ENCODE data around the gene DGKQ.

DGKQ gene

DNA sequence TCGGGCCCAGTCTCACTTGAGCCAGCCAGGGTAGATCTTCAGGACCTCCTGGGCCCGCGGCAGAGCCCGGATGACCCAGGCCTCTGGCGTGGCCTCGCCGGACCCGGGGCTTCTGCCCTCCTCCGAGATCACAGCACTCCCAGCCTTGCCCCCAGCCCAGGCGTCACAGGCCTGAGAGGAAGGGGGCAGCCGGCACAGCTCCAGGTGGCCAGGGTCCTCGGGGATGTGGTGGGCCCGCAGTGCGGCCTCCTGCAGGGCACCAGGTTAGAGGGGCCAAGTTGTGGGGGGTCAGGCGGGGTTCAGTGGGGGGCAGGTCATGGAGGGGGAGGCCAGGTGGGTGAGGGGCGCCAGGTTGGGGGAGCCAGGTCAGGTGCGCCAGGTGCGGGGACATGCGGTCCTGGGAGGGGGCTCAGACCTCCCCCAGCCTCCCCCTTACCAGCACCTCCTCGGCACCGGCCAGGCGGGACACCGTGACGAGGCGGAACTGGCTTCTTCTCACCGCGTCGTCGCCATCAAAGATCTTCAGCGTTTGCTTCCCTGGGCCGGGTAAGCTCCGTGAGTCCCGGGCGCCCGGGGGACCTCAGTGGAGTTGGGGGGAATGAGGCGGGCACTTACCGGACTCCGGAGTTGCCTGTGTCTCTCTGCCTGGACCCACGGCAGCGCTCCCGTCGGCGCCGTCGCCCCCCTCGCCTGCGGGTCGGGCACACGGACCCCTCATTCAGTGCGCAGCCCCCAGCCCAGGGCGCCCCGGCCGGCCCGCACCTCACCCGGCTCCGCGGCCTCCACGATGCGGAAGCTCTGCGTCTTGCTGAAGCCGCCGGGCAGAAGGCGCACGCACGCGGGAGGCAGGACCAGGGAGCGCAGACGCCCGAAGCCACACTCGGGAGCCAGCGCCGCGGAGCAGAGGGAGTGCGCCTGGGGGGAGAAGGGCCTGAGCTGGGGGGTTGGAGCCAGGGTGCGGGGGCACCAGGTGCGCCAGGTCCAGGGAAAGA is 6.0 kb downstream of the DGKQ start:
- Histone ChIP-seq H3K9ac (ENCODE audit: low read depth, low read length) (no peak overlapping the region), H3K4me3 (ENCODE audit: low read length) (peak overlapping the region; percentile 33; the same call in 1 of the 2 replicates), H3K4me1 (ENCODE audit: insufficient read depth, low read length) (no peaks in the 10 kb centered on the region), H3K27me3 (ENCODE audit: insufficient read depth, low read length) (peaks cover 48% of the 10 kb centered on the region), H3K27ac (ENCODE audit: low read length) (no peak overlapping the region), H3K36me3 (ENCODE audit: insufficient read depth, low read depth, low read length) (no peaks in the 10 kb centered on the region), H3K9me3 (ENCODE audit: insufficient read depth, low read depth, low read length) (no peaks in the 10 kb centered on the region)

DNA sequence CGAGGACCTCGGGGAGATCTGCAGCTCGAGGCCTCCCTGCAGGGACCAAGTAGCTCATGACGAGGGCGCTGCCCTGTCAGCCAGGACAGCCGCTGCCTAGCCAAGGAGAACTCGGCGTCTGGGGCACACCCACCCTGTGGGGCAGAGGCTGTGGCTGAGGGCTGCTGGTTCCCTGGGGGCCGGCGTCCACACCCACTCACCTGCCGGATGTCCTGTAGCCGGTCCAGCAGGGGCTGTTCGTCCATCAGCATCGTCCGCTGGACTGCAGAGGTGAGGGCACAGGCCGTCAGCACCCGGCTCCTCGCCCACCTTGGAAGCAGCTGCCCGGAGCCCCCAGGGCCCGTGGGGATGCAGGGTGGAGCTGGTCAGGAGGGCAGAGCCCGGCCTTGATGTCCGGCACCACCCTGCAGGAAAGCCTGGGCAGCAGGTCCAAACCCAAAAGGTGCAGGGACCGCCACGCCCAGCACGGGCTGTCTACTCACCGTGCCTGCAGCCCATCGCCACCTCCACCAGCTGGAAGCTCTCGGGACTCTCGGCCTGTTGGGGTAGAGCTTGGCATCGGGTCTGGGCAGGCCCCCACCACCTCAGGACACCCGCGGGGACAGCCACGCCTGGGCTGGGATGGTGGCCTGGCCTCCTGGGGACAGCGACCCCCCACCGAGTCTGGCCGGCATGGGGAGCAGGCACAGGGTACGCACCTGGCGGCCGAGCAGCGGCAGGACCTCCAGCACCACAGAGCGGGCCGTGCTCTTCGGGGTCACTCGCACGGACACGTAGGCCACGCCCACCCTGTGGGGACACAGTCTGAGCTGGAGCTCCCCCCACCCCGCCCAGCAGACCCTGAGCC is 6.9 kb downstream of the DGKQ start:
- Histone ChIP-seq H3K9me3 (ENCODE audit: insufficient read depth, low read depth, low read length) (no peaks in the 10 kb centered on the region), H3K4me3 (ENCODE audit: low read length) (no peak overlapping the region), H3K27ac (ENCODE audit: low read length) (no peak overlapping the region), H3K4me1 (ENCODE audit: insufficient read depth, low read length) (no peaks in the 10 kb centered on the region), H3K9ac (ENCODE audit: low read depth, low read length) (no peak overlapping the region), H3K36me3 (ENCODE audit: insufficient read depth, low read depth, low read length) (no peaks in the 10 kb centered on the region), H3K27me3 (ENCODE audit: insufficient read depth, low read length) (peaks cover 39% of the 10 kb centered on the region)

DNA sequence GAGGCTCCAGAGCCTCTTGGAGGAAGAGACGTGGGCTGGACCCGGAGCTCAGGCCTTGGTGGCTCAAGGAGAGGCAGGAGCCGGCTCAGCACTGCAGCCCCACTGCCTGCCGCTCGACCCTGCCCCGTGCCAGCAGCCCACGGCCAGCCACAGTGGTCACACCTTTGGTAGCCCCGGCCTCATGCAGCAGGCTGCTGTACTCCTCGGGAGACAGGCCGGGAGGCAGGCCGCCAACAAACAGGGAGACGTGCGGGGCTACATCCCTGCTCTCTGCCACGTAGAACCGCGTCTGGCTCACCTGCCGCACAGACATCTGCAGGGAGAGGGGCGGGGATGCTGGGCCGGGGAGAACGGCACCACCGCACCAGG is 7.6 kb downstream of the DGKQ start:
- no peaks in the 10 kb centered on the region for H3K36me3 ChIP-seq (ENCODE audit: insufficient read depth, low read depth, low read length)
- H3K9ac ChIP-seq (ENCODE audit: low read depth, low read length), result no peak overlapping the region
- H3K27me3 ChIP-seq (ENCODE audit: insufficient read depth, low read length), result peaks cover 31% of the 10 kb centered on the region
- H3K4me1 ChIP-seq (ENCODE audit: insufficient read depth, low read length), result no peaks in the 10 kb centered on the region
- H3K4me3 ChIP-seq (ENCODE audit: low read length), result no peak overlapping the region
- no peaks in the 10 kb centered on the region for H3K9me3 ChIP-seq (ENCODE audit: insufficient read depth, low read depth, low read length)
- H3K27ac ChIP-seq (ENCODE audit: low read length), result no peak overlapping the region

DNA sequence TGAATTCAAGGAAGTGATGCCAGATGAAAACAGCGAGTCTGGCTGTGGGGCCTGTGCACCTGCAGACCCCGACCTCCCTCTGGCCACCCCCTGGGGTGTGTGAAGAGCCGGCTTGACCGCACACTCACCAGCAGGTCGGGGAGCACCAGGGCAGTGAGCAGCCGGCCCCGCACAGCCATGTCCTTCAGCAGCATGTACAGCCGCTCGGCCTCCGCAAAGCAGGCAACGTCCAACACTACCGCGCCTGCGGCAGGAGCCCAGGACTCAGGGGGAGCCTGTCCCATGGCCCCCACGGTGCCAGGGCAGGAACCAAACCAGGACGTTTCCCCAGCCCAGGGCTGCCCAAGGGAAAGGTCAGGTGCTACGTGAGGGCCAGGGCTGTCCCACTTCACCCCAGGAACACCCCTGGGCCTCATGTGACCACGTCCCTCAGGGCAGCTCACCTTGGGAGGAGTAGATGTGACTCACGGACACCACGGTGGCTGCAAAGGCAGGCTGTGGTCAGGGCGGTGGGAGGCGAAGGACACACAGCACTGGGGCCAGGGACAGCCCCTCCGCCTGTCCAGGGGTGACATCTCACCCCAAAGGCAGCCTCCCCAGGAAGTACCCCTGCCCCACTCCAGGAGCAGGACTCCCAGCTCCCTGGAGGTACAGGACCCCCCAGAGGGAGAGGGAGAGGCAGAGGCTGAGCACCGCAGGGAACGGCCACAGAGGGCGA is 8.2 kb downstream of the DGKQ start:
- no peak overlapping the region for H3K4me3 ChIP-seq (ENCODE audit: low read length)
- no peaks in the 10 kb centered on the region for H3K36me3 ChIP-seq (ENCODE audit: insufficient read depth, low read depth, low read length)

DNA sequence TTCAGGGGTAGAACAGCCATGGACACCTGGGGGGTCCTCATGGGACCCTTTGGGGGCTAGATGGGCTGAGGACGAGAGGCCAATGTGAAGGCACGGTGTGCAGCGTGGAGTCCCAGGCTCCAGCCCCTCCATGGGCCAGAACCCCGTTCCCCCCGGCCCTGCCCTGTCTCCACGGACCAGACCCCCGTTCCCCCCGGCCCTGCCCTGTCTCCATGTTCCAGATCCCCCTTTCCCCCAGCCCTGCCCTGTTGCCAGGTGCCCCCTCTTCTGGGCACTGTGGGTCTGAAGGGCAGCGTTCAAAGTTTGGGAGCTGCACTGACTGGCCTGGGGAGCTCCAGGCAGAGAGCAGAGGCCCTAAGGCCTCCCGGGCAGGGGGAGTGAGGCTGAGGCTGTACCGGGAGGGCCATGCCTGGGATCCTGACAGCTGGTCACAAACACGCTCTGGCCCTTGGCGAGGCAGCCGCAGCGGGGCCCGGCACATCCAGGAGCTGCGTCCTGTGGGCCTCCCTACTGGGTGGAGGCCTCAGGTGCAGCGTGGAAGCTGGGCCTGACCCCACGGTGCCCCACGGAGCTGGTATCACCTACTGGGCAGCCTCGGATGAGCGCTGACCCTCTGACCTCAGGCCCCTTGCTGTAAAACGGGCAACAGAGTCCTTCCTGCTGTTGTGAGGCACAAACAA is 8.9 kb downstream of the DGKQ start:
- H3K36me3 ChIP-seq (ENCODE audit: insufficient read depth, low read depth, low read length), result no peaks in the 10 kb centered on the region
- H3K27ac ChIP-seq (ENCODE audit: low read length), result no peak overlapping the region
- H3K4me1 ChIP-seq (ENCODE audit: insufficient read depth, low read length), result no peaks in the 10 kb centered on the region
- no peak overlapping the region for H3K4me3 ChIP-seq (ENCODE audit: low read length)
- no peaks in the 10 kb centered on the region for H3K9me3 ChIP-seq (ENCODE audit: insufficient read depth, low read depth, low read length)
- H3K9ac ChIP-seq (ENCODE audit: low read depth, low read length), result no peak overlapping the region
- peaks cover 22% of the 10 kb centered on the region for H3K27me3 ChIP-seq (ENCODE audit: insufficient read depth, low read length)

More for the DNA sequence above, 8.2 kb downstream of the DGKQ start:
- Histone ChIP-seq H3K9me3 (ENCODE audit: insufficient read depth, low read depth, low read length) (no peaks in the 10 kb centered on the region), H3K9ac (ENCODE audit: low read depth, low read length) (no peak overlapping the region), H3K27ac (ENCODE audit: low read length) (no peak overlapping the region), H3K27me3 (ENCODE audit: insufficient read depth, low read length) (peaks cover 26% of the 10 kb centered on the region), H3K4me1 (ENCODE audit: insufficient read depth, low read length) (no peaks in the 10 kb centered on the region)

DNA sequence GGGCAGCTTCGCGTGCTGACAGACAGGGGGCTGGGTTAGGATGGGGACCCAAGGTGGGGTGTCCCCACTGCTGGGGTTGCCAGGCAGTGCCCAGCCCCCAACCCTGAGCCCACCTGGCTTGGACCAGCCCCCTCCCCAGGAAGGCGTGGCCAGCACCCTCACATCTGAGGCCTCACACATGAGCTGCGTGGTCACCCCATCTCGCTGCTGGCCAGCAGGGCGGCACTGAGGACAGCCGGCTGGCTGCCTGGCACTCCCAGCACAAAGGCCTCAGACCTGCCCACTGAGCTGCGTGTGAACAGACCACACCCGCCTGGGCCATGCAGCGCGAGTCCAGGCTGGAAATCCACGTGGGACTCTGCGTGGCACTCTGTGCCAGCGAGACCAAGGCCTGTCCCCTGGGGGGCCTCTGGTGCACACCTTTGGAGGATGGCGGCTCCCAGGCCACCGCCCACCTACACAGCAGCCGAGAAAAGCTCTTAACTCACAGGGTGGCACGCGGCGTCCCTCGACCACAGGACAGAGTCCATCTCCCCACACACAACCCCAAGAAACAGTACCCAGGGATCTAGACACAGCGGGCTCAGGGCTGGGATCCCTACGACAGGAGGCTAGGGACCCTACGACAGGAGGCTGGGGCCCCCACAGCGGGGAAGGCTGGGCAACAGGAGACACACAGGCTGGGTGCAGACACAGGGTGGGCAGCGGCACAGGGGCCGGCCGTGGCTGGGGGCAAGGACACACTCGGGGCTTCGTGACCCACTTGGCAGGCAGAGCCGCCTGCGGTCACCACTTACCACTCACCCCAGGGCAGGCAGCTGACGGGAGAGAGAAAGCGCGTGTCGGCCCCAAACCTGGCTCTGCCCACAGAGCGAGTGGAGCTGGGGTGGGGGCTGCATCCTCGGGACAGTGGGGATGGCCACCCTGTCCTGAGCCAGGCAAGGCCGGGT is 9.8 kb downstream of the DGKQ start:
- Histone ChIP-seq H3K27me3 (ENCODE audit: insufficient read depth, low read length) (peaks cover 15% of the 10 kb centered on the region), H3K27ac (ENCODE audit: low read length) (no peak overlapping the region), H3K9me3 (ENCODE audit: insufficient read depth, low read depth, low read length) (no peaks in the 10 kb centered on the region), H3K36me3 (ENCODE audit: insufficient read depth, low read depth, low read length) (no peaks in the 10 kb centered on the region), H3K4me3 (ENCODE audit: low read length) (no peak overlapping the region), H3K9ac (ENCODE audit: low read depth, low read length) (no peak overlapping the region), H3K4me1 (ENCODE audit: insufficient read depth, low read length) (no peaks in the 10 kb centered on the region)

DNA sequence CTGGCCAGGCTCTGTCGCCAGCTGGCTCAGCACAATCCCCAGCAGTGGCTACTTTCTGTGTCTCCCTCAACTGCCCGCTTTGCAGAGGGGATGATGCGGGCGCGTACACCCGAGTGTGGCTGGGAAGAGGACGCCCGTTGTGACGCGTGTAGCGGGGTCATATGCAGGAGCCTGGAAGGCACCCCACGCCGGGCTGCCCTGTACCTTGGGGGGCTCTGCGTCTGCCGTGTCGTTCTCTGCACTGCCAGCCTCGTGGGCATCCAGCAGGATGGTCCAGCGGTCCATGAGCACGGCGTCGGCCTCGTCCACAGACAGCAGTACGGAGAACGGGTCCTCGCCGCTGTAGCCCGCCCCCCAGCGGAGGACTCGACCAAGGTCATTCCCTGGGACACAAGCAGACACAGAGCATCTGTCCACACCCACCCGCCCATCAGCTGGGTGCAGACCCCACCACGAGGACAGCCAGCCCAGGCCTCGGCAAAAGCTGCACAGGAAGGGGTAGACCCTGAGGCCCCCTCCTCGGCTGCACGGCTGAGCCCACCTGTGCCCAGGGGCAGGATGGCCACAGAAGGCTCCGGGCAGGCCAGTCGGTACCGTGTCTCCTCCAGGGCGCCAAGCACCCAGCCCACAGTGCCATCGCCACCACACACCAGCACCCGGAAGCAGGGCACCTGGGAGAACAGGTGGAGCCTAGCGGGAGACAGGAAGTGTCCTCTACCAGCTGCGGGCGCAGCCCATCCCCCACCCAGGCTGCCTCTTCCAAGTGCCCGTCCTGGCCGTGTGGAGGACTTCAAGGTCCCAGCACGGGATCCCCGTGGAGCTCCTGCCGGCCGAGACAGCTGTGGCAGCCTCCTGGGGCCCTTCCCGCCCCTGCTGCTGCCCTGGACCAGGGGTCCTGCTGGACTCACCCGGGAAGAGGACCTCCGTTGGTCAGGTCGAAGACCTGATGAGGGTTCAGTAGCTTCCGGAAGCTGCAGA is 10.8 kb downstream of the DGKQ start:
- Histone ChIP-seq H3K9me3 (ENCODE audit: insufficient read depth, low read depth, low read length) (no peaks in the 10 kb centered on the region), H3K9ac (ENCODE audit: low read depth, low read length) (no peak overlapping the region), H3K4me3 (ENCODE audit: low read length) (no peak overlapping the region), H3K36me3 (ENCODE audit: insufficient read depth, low read depth, low read length) (no peaks in the 10 kb centered on the region), H3K4me1 (ENCODE audit: insufficient read depth, low read length) (no peaks in the 10 kb centered on the region), H3K27ac (ENCODE audit: low read length) (no peak overlapping the region), H3K27me3 (ENCODE audit: insufficient read depth, low read length) (peaks cover 7% of the 10 kb centered on the region)

DNA sequence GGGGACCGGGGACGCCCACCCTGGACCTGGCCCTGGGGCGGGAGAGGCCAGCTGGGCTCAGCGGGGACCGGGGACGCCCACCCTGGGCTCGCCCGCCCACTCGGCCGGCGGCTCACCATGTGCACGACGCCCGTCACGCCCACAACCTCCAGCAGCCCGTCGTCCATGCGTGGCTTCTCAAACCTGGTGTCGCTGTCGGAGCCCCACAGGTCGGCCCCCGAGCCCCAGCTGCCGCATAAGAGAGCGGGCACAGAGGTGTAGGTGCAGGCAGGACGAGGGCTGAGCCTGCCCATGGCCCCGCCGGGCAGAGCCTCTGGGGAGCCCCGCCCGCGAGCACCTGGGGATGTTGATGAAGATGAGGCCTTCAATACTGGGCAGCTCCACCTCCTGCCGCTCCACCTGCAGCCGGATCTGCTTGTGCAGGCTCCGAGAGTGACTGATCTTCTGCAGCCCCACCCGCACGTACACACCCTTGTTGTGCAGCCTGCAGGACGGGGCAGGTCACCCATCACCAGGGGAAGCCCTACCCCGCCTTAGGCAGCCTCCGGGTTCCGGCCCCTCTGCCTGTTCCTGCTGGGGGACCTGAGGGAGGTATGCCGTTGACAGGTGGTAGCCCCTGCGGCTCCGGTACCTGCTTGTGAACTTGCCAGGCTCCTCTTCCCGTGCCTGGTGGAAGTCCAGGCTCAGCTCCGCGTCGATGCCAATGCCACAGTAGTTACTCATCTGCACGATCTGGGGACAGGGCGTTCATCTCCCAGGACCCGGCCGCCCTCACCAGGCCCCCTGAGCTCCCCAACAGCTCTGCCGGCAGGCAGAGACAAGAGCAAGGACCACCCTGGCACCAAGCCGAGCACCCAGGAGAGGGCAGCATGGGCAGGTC is 11.8 kb downstream of the DGKQ start:
- no peaks in the 10 kb centered on the region for H3K4me1 ChIP-seq (ENCODE audit: insufficient read depth, low read length)
- H3K4me3 ChIP-seq (ENCODE audit: low read length), result no peak overlapping the region
- no peak overlapping the region for H3K9ac ChIP-seq (ENCODE audit: low read depth, low read length)
- H3K9me3 ChIP-seq (ENCODE audit: insufficient read depth, low read depth, low read length), result no peaks in the 10 kb centered on the region
- H3K27me3 ChIP-seq (ENCODE audit: insufficient read depth, low read length), result no peaks in the 10 kb centered on the region
- no peak overlapping the region for H3K27ac ChIP-seq (ENCODE audit: low read length)
- no peaks in the 10 kb centered on the region for H3K36me3 ChIP-seq (ENCODE audit: insufficient read depth, low read depth, low read length)

DNA sequence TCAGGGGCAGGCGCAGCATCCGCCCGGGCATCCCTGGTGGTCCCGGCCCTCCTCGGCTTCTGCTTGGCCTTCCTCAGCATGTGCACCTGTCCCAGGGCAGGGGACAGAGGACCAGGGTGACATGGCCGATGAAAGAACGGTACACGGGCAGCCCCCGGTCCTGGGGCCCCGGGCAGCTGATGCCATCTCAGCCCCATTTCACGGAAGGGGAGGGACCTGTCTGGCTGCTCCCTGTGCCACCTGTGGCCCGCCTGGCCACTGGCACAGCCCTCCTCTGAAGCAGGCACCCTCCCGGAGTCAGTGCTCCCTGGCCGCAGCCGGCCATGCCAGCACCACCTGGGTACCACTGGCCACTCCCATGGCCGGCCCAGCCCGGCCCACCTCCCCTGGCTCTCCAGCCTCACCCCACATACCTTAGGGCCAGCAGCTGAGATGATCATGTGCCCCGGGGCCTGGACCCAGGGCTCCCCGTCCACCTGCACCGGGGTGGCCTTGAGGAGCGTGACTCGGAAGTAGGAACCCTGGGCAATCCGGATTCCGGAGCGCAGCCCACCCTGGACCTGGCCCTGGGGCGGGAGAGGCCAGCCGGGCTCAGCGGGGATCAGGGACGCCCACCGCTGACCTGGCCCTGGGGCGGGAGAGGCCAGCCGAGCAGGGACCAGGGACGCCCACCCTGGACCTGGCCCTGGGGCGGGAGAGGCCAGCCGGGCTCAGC is 12.6 kb downstream of the DGKQ start:
- Histone ChIP-seq H3K4me1 (ENCODE audit: insufficient read depth, low read length) (no peaks in the 10 kb centered on the region), H3K4me3 (ENCODE audit: low read length) (no peak overlapping the region), H3K9me3 (ENCODE audit: insufficient read depth, low read depth, low read length) (no peaks in the 10 kb centered on the region), H3K27ac (ENCODE audit: low read length) (no peak overlapping the region), H3K27me3 (ENCODE audit: insufficient read depth, low read length) (no peaks in the 10 kb centered on the region), H3K9ac (ENCODE audit: low read depth, low read length) (no peak overlapping the region), H3K36me3 (ENCODE audit: insufficient read depth, low read depth, low read length) (no peaks in the 10 kb centered on the region)

All from iPS-20b (cell line).